GM19099 (cell line): ENCODE results near the gene ADGRG2.

ENCODE experiments used
- POLR2A ChIP-seq: IDR thresholded peaks from 3 replicates; pipeline ENCODE4 v1.6.1; 2011; ENCODE audit warnings: low read depth; ENCODE audit not compliant: insufficient read length; ENCODE audit errors: extremely low read depth

ADGRG2 gene

DNA sequence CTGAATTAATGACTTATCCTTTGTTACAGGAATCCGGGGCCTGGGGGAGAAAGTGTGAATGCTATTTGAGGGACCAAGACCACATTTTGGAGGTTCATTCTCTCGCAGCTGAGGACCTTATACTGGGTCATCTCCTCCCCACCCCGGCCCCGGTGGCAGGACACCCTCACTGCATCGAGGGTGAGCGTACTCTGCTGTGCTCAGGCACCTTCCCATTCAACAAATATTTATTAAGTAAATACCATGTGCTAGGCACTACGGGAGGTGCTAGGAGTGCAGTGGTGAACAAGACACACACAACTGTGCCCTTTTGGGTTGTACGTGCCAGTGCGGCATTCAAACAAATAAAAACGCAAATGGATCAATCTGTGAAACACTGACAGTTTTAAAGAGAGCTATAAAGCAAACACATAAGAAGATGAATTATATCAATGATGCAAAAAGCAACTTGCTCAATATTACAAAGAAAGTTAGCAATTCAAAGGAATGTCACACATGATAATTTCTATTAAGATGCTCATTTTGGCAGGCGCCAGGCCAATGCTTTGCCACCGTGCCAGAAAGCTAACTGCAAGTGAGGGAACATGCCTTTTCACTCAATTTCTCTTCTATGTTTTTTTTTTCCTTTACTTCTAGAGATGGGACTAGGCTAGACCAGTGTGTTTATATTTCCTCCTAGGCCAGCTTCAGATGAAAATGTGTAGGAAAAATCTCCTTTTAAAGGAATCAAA, 24.6 kb downstream of the ADGRG2 start:
- TF ChIP-seq POLR2A = no peak

- TF ChIP-seq POLR2A = no peak
These were observed 25.7 kb downstream of the ADGRG2 start for GRCh38 chrX:19096586-19096985.

DNA sequence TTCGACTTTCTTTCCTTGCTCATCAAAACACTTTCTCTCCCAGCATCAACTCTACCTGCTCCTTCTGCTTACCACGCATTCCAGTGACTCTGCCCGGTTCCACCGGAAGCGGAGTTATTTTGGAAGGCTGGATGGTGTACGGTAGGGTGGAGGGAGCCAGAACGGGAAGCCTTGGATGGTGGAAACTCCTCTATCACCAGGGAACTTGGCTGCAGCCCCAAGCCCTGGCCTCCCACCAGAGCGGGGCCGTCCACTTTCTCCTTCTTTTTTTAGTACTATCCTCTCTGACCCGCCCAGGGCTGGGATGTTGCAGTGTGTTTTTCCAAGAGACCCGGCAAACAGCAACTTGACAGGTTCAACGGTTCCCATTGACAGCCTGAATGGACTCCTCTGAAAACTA, 27.6 kb downstream of the ADGRG2 start:
- TF ChIP-seq POLR2A = no peak

DNA sequence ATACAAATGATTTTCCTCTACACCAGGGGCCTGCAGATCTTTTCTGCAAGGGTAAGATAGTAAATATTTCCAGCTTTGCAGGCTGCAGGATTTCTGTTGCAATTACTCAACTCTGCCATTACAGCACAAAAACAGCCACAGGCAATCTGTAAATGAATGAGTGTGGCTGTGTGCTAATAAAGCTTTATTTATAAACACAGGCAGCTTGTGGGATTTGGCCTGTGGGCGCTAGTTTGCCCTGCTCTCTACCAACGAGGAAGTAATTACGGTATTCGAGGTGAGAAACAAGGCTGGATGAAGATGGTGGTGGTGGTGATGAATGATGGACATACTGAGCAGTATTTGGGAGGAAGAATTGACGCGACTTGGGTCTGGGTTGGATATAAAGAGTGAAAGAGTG, 30.7 kb downstream of the ADGRG2 start:
- no peak for TF ChIP-seq POLR2A

DNA sequence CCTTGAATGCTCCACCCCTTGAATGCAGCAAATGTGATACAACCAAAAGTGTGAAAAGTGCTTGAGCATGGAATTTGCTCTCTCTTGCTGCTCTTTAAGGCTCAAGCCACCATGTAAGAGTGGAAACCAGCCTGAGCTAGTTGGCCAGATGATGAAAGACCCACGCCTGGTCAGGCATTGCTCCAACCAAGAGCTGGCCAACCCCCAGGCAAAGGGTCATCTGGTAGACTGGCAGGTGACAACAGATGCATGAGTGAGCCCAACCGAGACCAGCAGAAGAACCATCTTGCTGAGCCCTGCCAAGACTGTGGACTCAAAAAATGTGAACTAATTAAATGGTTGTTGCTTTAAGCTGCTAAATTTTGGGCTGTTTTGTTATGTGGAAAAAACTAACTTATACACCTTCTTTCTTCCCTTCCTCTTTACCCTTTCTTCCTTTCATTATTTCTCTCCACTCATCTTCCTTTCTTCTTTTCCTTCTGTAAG, 32.7 kb downstream of the ADGRG2 start:
- TF ChIP-seq POLR2A = no peak

GRCh38 chrX:19086102-19086772, 36.0 kb downstream of the ADGRG2 start:
- no peak for TF ChIP-seq POLR2A

GRCh38 chrX:19085666-19086065, 36.6 kb downstream of the ADGRG2 start:
- no peak for TF ChIP-seq POLR2A

GRCh38 chrX:19075754-19076153, 46.5 kb downstream of the ADGRG2 start:
- TF ChIP-seq POLR2A = no peak

DNA sequence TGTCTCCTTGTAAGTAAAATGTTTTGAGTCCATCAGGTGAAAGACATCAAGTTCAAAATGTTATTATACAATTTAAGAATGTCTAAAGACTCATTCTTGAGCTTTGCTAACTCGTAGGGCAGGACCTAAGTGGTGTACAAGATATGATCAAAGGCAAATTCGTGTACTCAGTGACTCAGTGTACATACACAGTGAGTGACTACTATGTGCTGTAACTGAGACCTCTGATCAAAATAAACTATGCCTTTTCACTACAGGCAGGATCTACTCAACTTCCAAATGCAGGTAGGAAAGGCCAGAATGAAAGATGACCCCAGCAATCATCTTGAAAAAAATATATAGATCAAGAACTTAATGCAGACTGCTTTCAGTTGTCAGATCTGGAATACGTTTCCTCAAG, 49.9 kb downstream of the ADGRG2 start:
- TF ChIP-seq POLR2A = no peak

DNA sequence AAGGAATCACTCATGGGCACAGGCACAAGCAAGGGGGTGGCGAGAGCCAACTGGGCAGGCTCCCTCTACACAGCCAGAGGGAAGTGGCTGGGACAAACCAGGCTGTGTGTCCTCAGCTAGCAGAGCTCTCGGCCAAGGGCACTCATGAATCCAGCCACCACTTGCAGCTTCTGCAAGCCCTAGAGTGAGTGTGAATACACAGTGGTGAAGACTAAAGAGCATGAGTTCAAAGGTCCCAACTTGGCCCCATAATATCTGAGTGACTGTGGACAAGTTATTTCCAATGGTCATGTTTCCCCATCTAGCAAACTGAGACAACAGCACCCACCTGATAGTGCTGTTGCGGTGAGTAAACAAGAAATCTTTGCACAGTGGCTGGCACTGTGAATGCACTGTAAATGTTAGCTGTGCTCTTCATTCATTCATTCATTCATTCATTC, 51.7 kb downstream of the ADGRG2 start:
- TF ChIP-seq POLR2A = no peak

GRCh38 chrX:19065535-19065934, 56.7 kb downstream of the ADGRG2 start:
- TF ChIP-seq POLR2A = no peak

DNA sequence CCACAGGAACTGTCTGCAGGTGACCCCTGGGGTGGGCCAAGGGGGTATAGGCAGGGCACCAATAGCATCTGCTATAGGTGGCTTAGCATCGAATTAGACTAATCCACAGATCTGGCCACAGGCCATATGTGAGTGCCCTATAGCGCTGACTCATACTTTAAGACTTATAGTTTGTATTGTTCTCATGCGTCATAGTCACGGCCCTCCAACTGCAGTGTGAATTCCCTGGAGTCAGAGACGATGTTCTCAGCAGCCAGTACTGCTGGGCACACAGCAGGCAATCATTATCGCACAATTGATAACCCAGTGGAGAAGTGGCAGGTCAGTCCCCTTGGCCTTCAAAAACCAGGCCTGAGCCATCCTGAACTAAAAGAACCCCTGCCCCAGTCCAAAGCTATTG, 58.1 kb downstream of the ADGRG2 start:
- no peak for TF ChIP-seq POLR2A

DNA sequence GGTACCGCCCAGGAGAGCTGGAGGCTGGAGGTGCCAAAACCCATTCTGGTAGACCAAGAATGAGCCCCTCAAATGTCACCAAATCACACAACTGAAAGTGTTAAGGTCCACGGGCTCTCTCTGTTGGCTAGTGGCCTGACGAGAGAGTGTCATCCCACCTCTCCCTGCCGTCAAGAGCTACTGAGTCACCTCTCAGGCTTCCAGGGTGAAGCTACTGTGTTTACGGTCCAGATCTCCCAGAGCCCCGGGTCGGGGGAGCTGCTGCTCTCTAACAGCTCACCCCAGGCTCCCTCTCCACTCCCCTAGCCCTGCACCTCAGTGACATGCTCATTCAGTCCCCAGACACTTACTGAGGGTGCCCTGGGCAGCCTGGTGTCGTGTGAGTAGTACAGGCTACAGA, 59.2 kb downstream of the ADGRG2 start:
- TF ChIP-seq POLR2A = no peak

- TF ChIP-seq POLR2A = no peak
These were observed 63.2 kb downstream of the ADGRG2 start for GRCh38 chrX:19059067-19059466.

DNA sequence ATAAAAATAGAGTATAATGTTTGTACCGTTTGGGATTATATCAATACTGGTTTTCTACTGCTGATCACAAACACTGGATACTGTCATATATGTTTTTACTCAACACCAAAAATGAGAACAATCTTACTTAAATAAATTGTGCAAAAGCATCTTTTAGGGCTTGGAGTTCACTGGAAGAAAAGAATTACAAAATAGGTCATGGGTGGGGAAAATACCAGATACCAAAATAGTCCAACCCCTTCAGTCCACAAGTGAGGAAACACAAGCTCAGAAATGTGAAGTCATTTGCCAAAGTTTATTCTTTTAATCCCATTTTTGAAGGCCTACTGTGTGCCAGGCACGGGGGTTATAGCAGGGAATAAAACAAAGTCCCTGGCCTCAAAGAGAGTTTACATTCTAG, 64.4 kb downstream of the ADGRG2 start:
- no peak for TF ChIP-seq POLR2A

- TF ChIP-seq POLR2A = no peak
These were observed 73.2 kb downstream of the ADGRG2 start for GRCh38 chrX:19049110-19049509.
